ENCODE measurements around the gene EMID1.
"Not testable (repeated sequence)": the region's sequence is repeated elsewhere in the genome, so short reads cannot be mapped to it uniquely, and the experiment has no call there.

The EMID1 gene

GRCh38 chr22:29211466-29211865 lies 5.8 kb downstream of the EMID1 start:
- DNase-seq (ENCODE audit: low read depth) = no peak

DNA sequence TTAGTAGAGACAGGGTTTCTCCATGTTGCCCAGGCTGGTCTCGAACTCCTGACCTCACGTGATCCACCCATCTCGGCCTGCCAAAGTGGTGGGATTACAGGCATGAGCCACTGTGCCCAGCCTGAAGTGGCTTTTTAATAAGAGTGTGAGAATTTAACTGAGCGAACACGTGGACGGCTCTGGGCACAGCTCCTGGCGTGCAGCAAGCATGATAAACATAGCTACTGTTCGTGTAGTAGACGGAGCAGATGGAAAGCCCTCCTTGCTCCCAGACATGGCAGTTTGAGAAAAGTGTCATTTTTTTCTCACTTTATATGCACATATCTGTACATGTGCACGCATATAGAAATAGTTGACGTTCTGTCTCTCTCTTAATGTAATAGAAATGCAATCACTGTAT lies 7.0 kb downstream of the EMID1 start:
- DNase-seq (ENCODE audit: low read depth) = no peak

- DNase-seq (ENCODE audit: low read depth) = no peak
Observed at GRCh38 chr22:29213493-29213892, 7.8 kb downstream of the EMID1 start.

GRCh38 chr22:29214232-29214631 lies 8.5 kb downstream of the EMID1 start:
- DNase-seq (ENCODE audit: low read depth) = no peak

GRCh38 chr22:29215012-29215860 lies 9.5 kb downstream of the EMID1 start:
- DNase-seq (ENCODE audit: low read depth) = no peak

GRCh38 chr22:29216011-29216872 lies 10.5 kb downstream of the EMID1 start:
- no peak for DNase-seq (ENCODE audit: low read depth)

DNA sequence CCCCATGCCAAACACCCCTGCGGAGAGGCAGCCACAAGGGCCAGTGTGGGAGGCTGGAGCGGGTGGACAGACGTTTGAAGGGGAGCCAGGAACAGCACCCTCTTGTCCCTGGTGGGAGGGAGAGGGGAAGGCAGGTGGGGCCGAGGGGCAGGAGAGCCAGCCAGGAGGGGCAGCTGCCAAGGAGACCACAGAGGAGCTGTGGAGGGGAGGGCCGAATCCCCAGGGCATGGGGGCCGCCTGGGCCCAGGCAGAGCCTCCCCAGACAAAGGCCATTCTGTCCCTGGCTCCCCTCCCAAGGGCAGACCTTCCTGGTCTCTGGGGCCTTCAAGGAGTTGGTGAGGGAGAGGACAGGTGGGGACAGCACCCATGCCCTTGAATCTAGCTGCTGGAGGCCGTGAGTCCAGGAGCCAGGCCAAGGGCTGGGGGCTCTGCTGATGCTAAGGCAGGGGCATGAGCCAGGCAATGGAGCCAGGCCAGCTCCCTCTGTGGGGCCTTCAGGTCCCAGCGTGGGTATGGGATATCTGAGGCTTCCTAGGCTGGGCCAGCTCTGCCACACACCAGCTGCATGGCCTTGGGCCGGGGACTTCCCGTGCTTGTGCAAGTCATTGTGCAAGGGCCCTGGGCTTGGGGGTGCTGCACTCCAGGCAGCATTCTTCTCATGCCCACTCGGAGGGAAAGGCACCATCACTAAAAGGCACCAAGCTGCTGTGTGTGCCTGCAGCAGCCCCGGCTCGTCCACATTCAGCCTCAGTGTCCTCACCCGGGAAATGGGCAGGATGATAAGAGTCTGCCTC lies 11.4 kb downstream of the EMID1 start:
- peak; percentile 82 for DNase-seq (ENCODE audit: low read depth)

DNA sequence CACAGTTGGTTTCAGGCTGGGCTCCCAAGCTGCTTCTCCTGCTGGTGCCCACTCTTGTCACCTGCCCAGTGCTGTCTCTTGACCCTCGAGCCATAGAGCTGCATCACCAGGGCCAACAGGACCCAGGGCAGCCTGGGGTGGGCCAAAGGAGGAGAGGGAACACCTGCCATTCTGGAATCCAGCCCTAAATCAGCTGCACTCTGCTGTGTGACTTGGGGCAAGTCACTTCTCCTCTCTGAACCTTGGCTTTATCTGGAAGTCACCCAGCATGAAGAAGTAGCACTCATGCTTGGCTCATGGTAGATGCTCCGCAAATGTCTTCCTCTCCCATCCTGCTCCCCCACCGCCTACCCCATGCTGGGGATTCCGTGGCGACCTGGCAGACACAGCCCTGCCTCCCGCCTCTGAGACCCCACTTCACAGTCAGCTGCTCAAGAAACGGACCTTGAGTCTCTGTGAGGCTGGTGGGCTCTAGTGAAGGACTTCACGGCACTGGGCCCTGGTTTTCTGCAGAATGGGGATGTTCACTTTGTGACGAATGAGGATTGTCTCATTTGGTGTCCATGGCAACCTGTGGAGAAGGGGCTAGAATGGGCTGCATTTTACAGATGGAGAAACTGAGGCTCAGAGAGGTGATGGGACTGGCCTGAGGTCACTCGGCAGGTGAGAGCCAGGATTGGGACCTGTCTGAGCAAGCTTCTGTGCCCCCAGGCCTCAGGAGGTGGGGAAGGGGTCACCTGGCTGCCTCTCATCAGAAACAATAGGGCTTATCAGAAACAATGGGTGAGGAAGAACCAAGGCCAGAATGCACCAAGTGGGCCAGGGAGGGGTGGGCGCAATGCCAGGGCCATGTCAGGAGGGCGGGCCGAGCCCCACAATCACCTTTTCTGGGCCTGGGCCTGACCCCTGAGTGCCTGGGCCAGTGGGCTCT lies 12.4 kb downstream of the EMID1 start:
- DNase-seq (ENCODE audit: low read depth) = no peak

DNA sequence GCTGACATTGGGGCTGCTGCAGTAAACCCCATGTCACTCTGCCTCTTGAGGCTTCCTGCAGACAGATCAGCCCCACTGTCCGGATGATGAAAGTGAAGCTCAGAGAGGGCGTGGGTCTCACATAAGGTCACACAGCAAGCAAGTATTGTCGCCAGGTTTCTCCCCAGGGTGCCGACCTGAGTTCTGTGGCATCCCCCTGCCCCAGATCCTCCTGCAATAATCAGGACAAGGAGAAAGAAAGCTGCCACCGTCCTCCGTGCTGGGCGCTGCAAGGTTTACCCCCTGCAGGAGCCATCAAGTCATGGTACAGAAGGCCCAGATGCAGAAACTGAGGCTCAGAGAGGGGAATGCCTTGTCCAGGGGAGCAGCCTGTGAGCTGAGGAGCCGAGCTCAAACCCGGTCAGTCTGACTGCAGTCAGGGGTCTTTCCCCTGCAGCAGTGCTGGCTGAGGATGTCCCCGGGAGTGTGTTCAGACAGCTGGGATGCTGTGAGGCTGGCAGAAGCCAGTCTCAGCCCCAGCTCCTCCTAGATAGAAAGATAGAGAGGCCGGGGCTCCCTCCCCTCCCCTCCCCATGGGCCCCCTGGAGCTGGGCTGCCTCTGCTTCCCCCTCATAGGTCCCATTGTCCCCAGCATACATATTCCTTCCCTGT lies 13.2 kb downstream of the EMID1 start:
- no peak for DNase-seq (ENCODE audit: low read depth)

GRCh38 chr22:29219409-29219782 lies 13.7 kb downstream of the EMID1 start:
- not testable (repeated sequence) for DNase-seq (ENCODE audit: low read depth)

DNA sequence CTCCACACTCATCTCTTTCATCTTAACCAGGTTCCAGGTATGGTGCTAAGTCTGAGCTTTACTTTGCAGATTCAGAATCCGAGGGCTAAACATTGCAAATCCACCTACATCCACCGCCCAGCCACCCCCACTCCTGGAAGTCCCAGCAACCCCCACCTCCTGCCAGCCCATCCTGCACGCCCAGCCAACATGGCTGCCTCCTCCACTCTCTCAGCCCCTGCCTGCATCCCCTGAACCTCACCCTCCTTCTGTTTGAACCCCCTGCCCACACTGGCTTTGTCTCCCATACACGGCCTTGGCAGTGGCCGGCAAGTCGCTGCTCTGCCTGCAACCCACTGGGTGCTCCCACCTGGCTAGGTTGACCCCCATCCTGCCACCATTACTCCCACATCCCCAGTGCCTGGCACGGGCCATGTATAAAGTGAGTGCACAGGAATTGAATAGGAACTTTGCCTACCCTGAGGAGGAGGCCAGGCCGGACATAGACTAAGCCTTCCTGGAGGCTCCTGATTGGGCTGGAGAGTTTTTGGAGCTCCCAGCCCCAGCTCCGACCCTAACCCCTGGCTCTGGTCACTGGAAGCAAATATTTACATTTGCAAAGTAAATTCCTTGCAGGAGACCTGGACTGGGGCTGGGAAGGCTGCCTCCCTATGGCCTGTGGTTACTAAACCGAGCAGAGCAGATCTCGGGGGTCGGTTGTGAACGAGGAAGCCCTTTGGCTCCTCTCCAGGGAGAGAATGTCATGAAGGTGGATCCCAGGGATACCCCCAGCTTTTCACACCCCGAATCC lies 14.4 kb downstream of the EMID1 start:
- no peak for DNase-seq (ENCODE audit: low read depth)

- DNase-seq (ENCODE audit: low read depth) = no peak
Observed at GRCh38 chr22:29224121-29224858, 18.6 kb downstream of the EMID1 start.

GRCh38 chr22:29224859-29225410 lies 19.2 kb downstream of the EMID1 start:
- DNase-seq (ENCODE audit: low read depth) = no peak

GRCh38 chr22:29225422-29226090 lies 19.9 kb downstream of the EMID1 start:
- peak; percentile 45 for DNase-seq (ENCODE audit: low read depth)

DNA sequence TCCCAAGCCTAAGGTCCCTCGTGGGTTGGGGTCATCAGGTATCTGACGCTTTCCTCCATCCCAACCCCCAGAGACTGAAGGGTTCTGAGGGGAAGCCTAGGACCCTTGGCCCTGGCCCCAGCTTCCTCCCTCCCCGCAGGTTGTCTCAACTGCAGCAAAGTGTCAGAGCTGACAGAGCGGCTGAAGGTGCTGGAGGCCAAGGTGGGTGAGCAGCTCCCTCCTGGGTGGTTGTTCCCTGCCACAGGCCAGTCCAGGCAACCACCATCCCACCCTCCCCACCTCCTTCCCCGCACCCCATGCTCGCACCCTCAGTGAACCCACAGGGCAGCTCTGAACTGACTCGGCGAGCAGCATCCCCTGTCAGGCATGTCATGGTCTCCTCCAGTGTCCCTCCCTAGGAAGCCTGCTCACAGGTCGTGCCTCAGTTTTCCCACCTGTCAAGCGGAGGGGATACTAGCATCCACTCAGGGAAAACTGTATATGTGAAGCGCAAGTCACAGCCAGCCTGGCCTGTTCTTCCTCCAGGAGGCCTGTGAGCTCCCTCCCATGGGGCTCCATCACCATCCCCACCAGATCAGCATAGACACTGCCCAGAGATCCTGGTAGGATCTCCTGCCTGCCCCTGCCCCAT lies 20.8 kb downstream of the EMID1 start:
- DNase-seq (ENCODE audit: low read depth) = no peak

GRCh38 chr22:29230972-29231875 lies 25.5 kb downstream of the EMID1 start:
- no peak for DNase-seq (ENCODE audit: low read depth)

Measured in iris pigment epithelial cell (primary cell).